H9 (cell line): Measurements from ENCODE around the gene CAPN8. TPM values are rescaled to one million over a fixed set of nuclear protein-coding genes. Genes with fewer than 3 reads are reported as not detected.

Source experiments
- DNase-seq: peaks from one replicate; pipeline ENCODE4 v3.0.0-alpha.2; 2017
- H2AFZ ChIP-seq: one replicate; pipeline ENCODE4 v1.6.1; 2013; ENCODE audit warnings: mild to moderate bottlenecking, low read length, control low read depth, moderate library complexity
- H2AK5ac ChIP-seq: 2 replicates; pipeline ENCODE4 v1.6.1; 2013; ENCODE audit warnings: low read length, control low read depth, mixed read lengths; ENCODE audit not compliant: insufficient read length
- H2BK120ac ChIP-seq: one replicate; pipeline ENCODE4 v1.6.1; 2013; ENCODE audit warnings: low read depth, mild to moderate bottlenecking, low read length, control low read depth, inconsistent platforms; ENCODE audit not compliant: poor library complexity, severe bottlenecking
- H2BK12ac ChIP-seq: 2 replicates; pipeline ENCODE4 v1.6.1; 2013; ENCODE audit warnings: low read length, control low read depth, mixed read lengths, low read depth; ENCODE audit not compliant: insufficient read length
- H2BK15ac ChIP-seq: 2 replicates; pipeline ENCODE4 v1.6.1; 2013; ENCODE audit warnings: low read depth, low read length, control low read depth
- H2BK20ac ChIP-seq: one replicate; pipeline ENCODE4 v1.6.1; 2013; ENCODE audit warnings: low read depth, mild to moderate bottlenecking, low read length, control low read depth, inconsistent platforms; ENCODE audit not compliant: poor library complexity, severe bottlenecking
- H2BK5ac ChIP-seq: 2 replicates; pipeline ENCODE4 v1.6.1; 2013; ENCODE audit warnings: low read length, control low read depth, mixed read lengths; ENCODE audit not compliant: insufficient read length
- H3K14ac ChIP-seq: 2 replicates; pipeline ENCODE4 v1.6.1; 2013; ENCODE audit warnings: low read length, control low read depth; ENCODE audit not compliant: insufficient read depth
- H3K18ac ChIP-seq: 2 replicates; pipeline ENCODE4 v1.6.1; 2013; ENCODE audit warnings: low read depth, mild to moderate bottlenecking, mixed read lengths, low read length, control low read depth; ENCODE audit not compliant: insufficient read length
- H3K23ac ChIP-seq: 2 replicates; pipeline ENCODE4 v1.6.1; 2013; ENCODE audit warnings: low read length, control low read depth, mixed read lengths, low read depth; ENCODE audit not compliant: insufficient read length
- H3K23me2 ChIP-seq: 2 replicates; pipeline ENCODE4 v1.6.1; 2013; ENCODE audit warnings: low read depth, mild to moderate bottlenecking, mixed read lengths, low read length, control low read depth; ENCODE audit not compliant: insufficient read length, poor library complexity, severe bottlenecking
- H3K27ac ChIP-seq: 2 replicates; pipeline ENCODE4 v1.5.1; 2013; ENCODE audit warnings: low read length, control low read depth, mixed read lengths, low read depth; ENCODE audit not compliant: insufficient read length
- H3K27me3 ChIP-seq: 2 replicates; pipeline ENCODE4 v1.6.1; 2013; ENCODE audit warnings: low read length, control low read depth, inconsistent platforms; ENCODE audit not compliant: insufficient read depth
- H3K4ac ChIP-seq: 2 replicates; pipeline ENCODE4 v1.6.1; 2013; ENCODE audit warnings: low read depth, mild to moderate bottlenecking, control low read depth, inconsistent platforms, low read length, moderate library complexity
- H3K4me1 ChIP-seq: 2 replicates; pipeline ENCODE4 v1.6.1; 2013; ENCODE audit warnings: low read length, control low read depth, inconsistent platforms; ENCODE audit not compliant: insufficient read depth
- H3K4me2 ChIP-seq: 2 replicates; pipeline ENCODE4 v1.6.1; 2013; ENCODE audit warnings: low read length, control low read depth, mixed read lengths; ENCODE audit not compliant: insufficient read length, insufficient read depth
- H3K56ac ChIP-seq: 2 replicates; pipeline ENCODE4 v1.6.1; 2013; ENCODE audit warnings: low read depth, mild to moderate bottlenecking, mixed read lengths, low read length, control low read depth; ENCODE audit not compliant: insufficient read length
- H3K79me1 ChIP-seq: 2 replicates; pipeline ENCODE4 v1.6.1; 2013; ENCODE audit warnings: low read depth, mild to moderate bottlenecking, moderate library complexity, low read length, control low read depth, inconsistent platforms; ENCODE audit not compliant: insufficient read depth, poor library complexity, severe bottlenecking
- H3K79me2 ChIP-seq: 2 replicates; pipeline ENCODE4 v1.6.1; 2013; ENCODE audit warnings: low read length, control low read depth, inconsistent platforms; ENCODE audit not compliant: insufficient read depth
- H3K9ac ChIP-seq: 2 replicates; pipeline ENCODE4 v1.6.1; 2013; ENCODE audit warnings: low read length, control low read depth, mixed read lengths; ENCODE audit not compliant: insufficient read length; ENCODE audit errors: extremely low read depth
- H3K9me3 ChIP-seq: one replicate; pipeline ENCODE4 v1.6.1; 2013; ENCODE audit warnings: low read depth, low read length, inconsistent platforms; ENCODE audit not compliant: control insufficient read depth
- H3T11ph ChIP-seq: one replicate; pipeline ENCODE4 v1.6.1; 2013; ENCODE audit warnings: mild to moderate bottlenecking, low read length, control low read depth, inconsistent platforms
- H4K20me1 ChIP-seq: one replicate; pipeline ENCODE4 v1.6.1; 2013; ENCODE audit not compliant: control insufficient read depth, insufficient read length, insufficient read depth
- H4K5ac ChIP-seq: 2 replicates; pipeline ENCODE4 v1.6.1; 2013; ENCODE audit warnings: low read depth, mild to moderate bottlenecking, mixed read lengths, low read length, control low read depth; ENCODE audit not compliant: insufficient read length
- H4K8ac ChIP-seq: replicated peaks from 2 replicates; pipeline ENCODE4 v1.6.1; 2013; ENCODE audit warnings: low read length, control low read depth, mixed read lengths, low read depth; ENCODE audit not compliant: insufficient read length
- H4K91ac ChIP-seq: 2 replicates; pipeline ENCODE4 v1.6.1; 2013; ENCODE audit warnings: low read depth, mild to moderate bottlenecking, moderate library complexity, mixed read lengths, low read length, control low read depth; ENCODE audit not compliant: insufficient read length
- H3K27ac Mint-ChIP-seq, 3 experiments: 2 replicates in 2 of 3; 3 replicates in 1 of 3; pipeline ENCODE4 v1.8.0; 2020 to 2021; ENCODE audit warnings: mixed read lengths in 3 of 3, mild to moderate bottlenecking in 1 of 3, moderate library complexity in 1 of 3
- H3K27me3 Mint-ChIP-seq: 2 replicates; pipeline ENCODE4 v1.8.0; 2021; ENCODE audit warnings: low read depth, mild to moderate bottlenecking, moderate library complexity, mixed read lengths
- H3K36me3 Mint-ChIP-seq, 3 experiments: 2 replicates in 2 of 3; 3 replicates in 1 of 3; pipeline ENCODE4 v1.8.0; 2020 to 2021; ENCODE audit warnings: low read depth in 3 of 3, mixed read lengths in 3 of 3; ENCODE audit not compliant: insufficient read depth in 1 of 3
- H3K4me1 Mint-ChIP-seq, 2 experiments: 2 replicates each; pipeline ENCODE4 v1.8.0; 2020; ENCODE audit warnings: mixed read lengths in 2 of 2
- H3K4me3 Mint-ChIP-seq, 2 experiments: 2 replicates in 1 of 2; 3 replicates in 1 of 2; pipeline ENCODE4 v1.8.0; 2020 to 2021; ENCODE audit warnings: mild to moderate bottlenecking in 2 of 2, mixed read lengths in 2 of 2, moderate library complexity in 1 of 2
- H3K9me3 Mint-ChIP-seq, 2 experiments: 2 replicates in 1 of 2; 3 replicates in 1 of 2; pipeline ENCODE4 v1.8.0; 2020; ENCODE audit warnings: mild to moderate bottlenecking in 2 of 2, mixed read lengths in 2 of 2, moderate library complexity in 1 of 2
- CTCF ChIP-seq: fragments of 200-600 bp; sonication (generic); conservative IDR thresholded peaks from 3 replicates; pipeline ENCODE4 v1.8.0; 2021; ENCODE audit warnings: antibody characterized with exemption, mild to moderate bottlenecking
- WGBS: extraction: QIAGEN DNeasy Blood & Tissue Kit; methylation state at CpG from one replicate; pipeline ENCODE4 v1.1.7; 2013; ENCODE audit warnings: missing lambda C conversion rate, low lambda C conversion rate, mixed read lengths; ENCODE audit not compliant: insufficient read length; ENCODE audit errors: extremely low coverage; 5-methylcytosine and 5-hydroxymethylcytosine counted together
- total RNA-seq: library from RNA; stranded (reverse); gene quantifications from 2 replicates; pipeline ENCODE4 v1.2.1, GENCODE V29; 2021

CAPN8 gene
- total RNA-seq, 1 experiment from 2014 or later, result not detected

- Histone ChIP-seq H3K23me2 (no peaks in the 10 kb centered on the region), H3K27ac (no peak overlapping the region), H3K27me3 (no peaks in the 10 kb centered on the region), H3K14ac (no peak overlapping the region), H4K20me1 (no peaks in the 10 kb centered on the region), H3K23ac (no peak overlapping the region), H4K8ac (no peak overlapping the region), H3K79me2 (no peaks in the 10 kb centered on the region), H2BK12ac (no peak overlapping the region), H3K9ac (no peak overlapping the region), H2BK15ac (no peak overlapping the region), H3K4me2 (no peak overlapping the region), H4K5ac (no peak overlapping the region), H3K79me1 (no peaks in the 10 kb centered on the region), H4K91ac (no peak overlapping the region), H3K4ac (no peak overlapping the region), H2AFZ (no peak overlapping the region), H3K18ac (no peak overlapping the region), H3T11ph (no peak overlapping the region), H2AK5ac (no peak overlapping the region), H2BK20ac (no peak overlapping the region), H3K9me3 (no peaks in the 10 kb centered on the region), H2BK5ac (no peak overlapping the region), H3K56ac (no peak overlapping the region), H2BK120ac (no peak overlapping the region), H3K4me1 (peaks cover 6% of the 10 kb centered on the region; the same call in 1 of the 2 replicates)
- no peak overlapping the region for H3K4me3 Mint-ChIP-seq
- H3K36me3 Mint-ChIP-seq, result peaks cover 0 to 12% (median 3%) of the 10 kb centered on the region in 3 experiments; a peak in 3 of 7 replicates
- no peak overlapping the region for H3K27ac Mint-ChIP-seq
- peaks cover 7% of the 10 kb centered on the region in 2 experiments; a peak in 4 of 5 replicates for H3K9me3 Mint-ChIP-seq
- no CpG with 5 or more reads among the region's 4 CpGs for WGBS
- peaks cover 9% of the 10 kb centered on the region for H3K27me3 Mint-ChIP-seq
- peaks cover 25 to 27% of the 10 kb centered on the region in 2 experiments for H3K4me1 Mint-ChIP-seq
- no peak for DNase-seq
- no peak for TF ChIP-seq CTCF
Measured at GRCh38 chr1:223513309-223513708, 152.2 kb downstream of the CAPN8 start.
